HG02759 (cell line): ENCODE data around the gene SH3GL1.

Experiments used
- ATAC-seq: cut with Tn5 transposase; IDR thresholded peaks from one replicate; pipeline ENCODE4 v1.9.1; 2021; ENCODE audit warnings: mild to moderate bottlenecking, moderate library complexity; ENCODE audit not compliant: unreplicated experiment

Gene SH3GL1

GRCh38 chr19:4400135-4400936 lies at the start of gene SH3GL1:
Gene SH3GL1 (minus strand): TSS chr19:4400547. CDS start chr19:4400368, 179 bp downstream.
- ATAC-seq, result peak; percentile 65

- ATAC-seq, result no peak
Observed at GRCh38 chr19:4449639-4450028, 49.3 kb upstream of the SH3GL1 start.

- no peak for ATAC-seq
Observed at GRCh38 chr19:4449022-4449638, 48.8 kb upstream of the SH3GL1 start.

- no peak for ATAC-seq
Observed at GRCh38 chr19:4448147-4448985, 48.0 kb upstream of the SH3GL1 start.

GRCh38 chr19:4447327-4448146 lies 47.2 kb upstream of the SH3GL1 start:
- ATAC-seq, result no peak

GRCh38 chr19:4446704-4447200 lies 46.4 kb upstream of the SH3GL1 start:
- ATAC-seq, result no peak

GRCh38 chr19:4445963-4446703 lies 45.8 kb upstream of the SH3GL1 start:
- no peak for ATAC-seq

GRCh38 chr19:4444765-4445741 lies 44.7 kb upstream of the SH3GL1 start:
- ATAC-seq, result no peak

- ATAC-seq, result no peak
Observed at GRCh38 chr19:4443966-4444764, 43.8 kb upstream of the SH3GL1 start.

- no peak for ATAC-seq
Observed at GRCh38 chr19:4443188-4443587, 42.8 kb upstream of the SH3GL1 start.

- no peak for ATAC-seq
Observed at GRCh38 chr19:4442819-4443146, 42.4 kb upstream of the SH3GL1 start.

- ATAC-seq, result no peak
Observed at GRCh38 chr19:4441994-4442818, 41.9 kb upstream of the SH3GL1 start.

- ATAC-seq, result no peak
Observed at GRCh38 chr19:4439243-4439642, 38.9 kb upstream of the SH3GL1 start.

GRCh38 chr19:4437103-4437502 lies 36.8 kb upstream of the SH3GL1 start:
- ATAC-seq, result no peak

GRCh38 chr19:4436231-4436630 lies 35.9 kb upstream of the SH3GL1 start:
- ATAC-seq, result no peak

- ATAC-seq, result no peak
Observed at GRCh38 chr19:4434391-4434790, 34.0 kb upstream of the SH3GL1 start.

GRCh38 chr19:4432918-4433506 lies 32.7 kb upstream of the SH3GL1 start:
- ATAC-seq, result no peak
